A172 (cell line): ENCODE measurements around the gene CRY1. TPM values are rescaled to one million over a fixed set of nuclear protein-coding genes. Genes with fewer than 3 reads are reported as not detected.
"Not testable (repeated sequence)": the region's sequence is repeated elsewhere in the genome, so short reads cannot be mapped to it uniquely, and the experiment has no call there.

Experiments used
- DNase-seq: peaks from one replicate; pipeline ENCODE4 v3.0.0-alpha.2; 2015; ENCODE audit warnings: low spot score
- total RNA-seq: library from RNA; depleted of rRNA; stranded (reverse); fragments of >200 nt; shearing (Covaris generic); gene quantifications from 2 replicates; pipeline ENCODE4 v1.2.3, GENCODE V29; 2014

CRY1 gene
- total RNA-seq, 1 experiment from 2014 or later = 19.0 TPM

DNA sequence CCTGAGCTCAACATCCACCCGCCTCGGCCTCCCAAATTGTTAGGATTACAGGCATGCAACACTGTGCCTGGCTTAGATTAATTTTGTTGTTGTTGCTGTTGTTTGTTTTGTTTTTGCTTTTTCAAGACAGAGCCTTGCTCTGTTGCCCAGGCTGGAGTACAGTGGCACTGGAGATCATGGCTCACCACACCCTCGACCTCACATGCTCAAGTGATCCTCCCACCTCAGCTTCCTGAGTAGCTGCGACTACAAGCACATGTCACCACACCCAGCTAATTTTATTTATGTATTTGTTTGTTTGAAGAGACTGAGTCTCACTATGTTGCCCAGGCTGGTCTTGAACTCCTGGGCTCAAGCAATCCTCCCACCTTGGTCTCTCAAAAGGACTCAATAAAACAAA lies 26.7 kb downstream of the CRY1 start:
- no peak for DNase-seq

DNA sequence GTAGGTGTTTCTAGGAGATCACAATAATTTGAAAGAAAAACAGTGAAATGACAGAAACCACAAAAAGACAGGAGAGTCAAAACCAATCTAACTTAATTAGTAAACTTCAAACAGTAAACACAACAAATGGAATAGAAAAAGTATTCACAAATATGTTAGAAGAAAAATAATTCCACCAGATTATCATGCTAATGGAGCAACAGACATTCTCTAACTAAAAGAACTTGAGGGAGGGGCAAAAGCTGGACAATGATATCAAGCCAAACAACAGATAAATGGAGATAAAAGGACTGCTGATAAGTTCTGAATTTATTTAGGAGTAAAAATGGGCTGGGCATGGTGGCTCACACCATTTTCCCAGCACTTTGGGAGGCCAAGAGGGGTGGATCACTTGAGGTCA lies 28.7 kb downstream of the CRY1 start:
- no peak for DNase-seq

- DNase-seq = no peak
Measured at GRCh38 chr12:107064243-107064642, 29.1 kb downstream of the CRY1 start.

GRCh38 chr12:107058190-107058589 lies 35.2 kb downstream of the CRY1 start:
- no peak for DNase-seq

- DNase-seq = peak; percentile 44
Measured at GRCh38 chr12:107057071-107057834, 36.1 kb downstream of the CRY1 start.

DNA sequence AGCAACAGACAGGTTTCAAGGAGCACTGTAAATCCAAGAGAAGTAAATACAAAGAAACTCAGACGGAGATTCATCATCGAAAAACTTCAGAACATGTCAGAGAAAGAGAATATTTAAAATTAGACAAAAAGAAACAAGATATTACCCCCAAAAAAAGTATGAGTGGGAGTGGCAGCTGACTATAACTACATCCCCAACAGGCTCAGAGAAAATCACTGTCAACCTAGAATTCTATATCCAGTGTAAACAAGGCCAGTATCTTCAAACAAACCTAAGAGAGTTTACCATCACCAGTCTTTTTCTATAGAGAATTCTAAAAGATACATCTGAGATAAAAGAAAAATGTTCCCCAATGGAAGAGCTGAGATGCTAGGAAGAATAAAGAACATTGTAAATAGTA lies 39.6 kb downstream of the CRY1 start:
- DNase-seq = no peak

- no peak for DNase-seq
Measured at GRCh38 chr12:107045186-107045585, 48.2 kb downstream of the CRY1 start.

GRCh38 chr12:107042801-107043200 lies 50.5 kb downstream of the CRY1 start:
- no peak for DNase-seq

- no peak for DNase-seq
Measured at GRCh38 chr12:107035733-107036132, 57.6 kb downstream of the CRY1 start.

- no peak for DNase-seq
Measured at GRCh38 chr12:107033758-107034739, 59.3 kb downstream of the CRY1 start.

- no peak for DNase-seq
Measured at GRCh38 chr12:107032266-107032665, 61.1 kb downstream of the CRY1 start.

GRCh38 chr12:107031061-107031460 lies 62.3 kb downstream of the CRY1 start:
- DNase-seq = no peak

DNA sequence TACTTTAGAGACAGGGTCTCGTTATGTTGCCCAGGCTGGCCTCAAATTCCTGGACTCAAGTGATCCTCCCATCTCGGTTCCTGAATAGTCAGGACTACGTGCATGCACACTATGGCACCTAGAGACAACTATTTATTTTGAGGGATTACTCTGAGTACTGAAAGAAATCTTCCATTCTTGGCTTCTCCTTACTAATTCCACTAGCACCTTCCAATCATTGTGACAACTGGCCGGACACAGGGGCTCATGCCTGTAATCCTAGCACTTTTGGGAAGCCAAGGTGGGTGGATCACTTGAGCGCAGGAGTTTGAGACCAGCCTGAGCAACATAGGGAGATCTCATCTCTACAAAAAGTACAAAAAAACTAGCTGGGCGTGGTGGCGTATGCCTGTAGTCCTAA lies 64.3 kb downstream of the CRY1 start:
- DNase-seq = no peak

DNA sequence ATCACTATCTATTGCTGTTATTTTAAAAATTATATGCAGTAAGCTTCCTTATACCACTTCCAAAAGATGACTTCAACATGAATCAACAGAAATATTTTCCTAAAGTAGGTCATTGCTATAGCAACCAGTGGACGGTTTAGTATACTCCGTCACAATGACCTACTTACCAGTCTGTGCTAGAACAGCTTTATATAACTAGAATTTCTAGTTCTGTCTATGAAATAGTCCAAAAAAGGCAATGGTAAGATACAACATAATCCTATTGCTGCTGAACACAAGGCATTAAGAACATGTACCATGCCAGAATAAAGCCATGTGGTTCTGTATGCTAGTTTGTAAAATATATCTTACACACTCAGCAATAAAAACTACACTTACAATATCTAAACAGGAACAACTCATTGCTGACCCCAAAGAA lies 65.7 kb downstream of the CRY1 start:
- DNase-seq = peak; percentile 64

- DNase-seq = no peak
Measured at GRCh38 chr12:107026806-107027635, 66.3 kb downstream of the CRY1 start.

- DNase-seq = not testable (repeated sequence)
Measured at GRCh38 chr12:107026356-107026755, 67.0 kb downstream of the CRY1 start.

DNA sequence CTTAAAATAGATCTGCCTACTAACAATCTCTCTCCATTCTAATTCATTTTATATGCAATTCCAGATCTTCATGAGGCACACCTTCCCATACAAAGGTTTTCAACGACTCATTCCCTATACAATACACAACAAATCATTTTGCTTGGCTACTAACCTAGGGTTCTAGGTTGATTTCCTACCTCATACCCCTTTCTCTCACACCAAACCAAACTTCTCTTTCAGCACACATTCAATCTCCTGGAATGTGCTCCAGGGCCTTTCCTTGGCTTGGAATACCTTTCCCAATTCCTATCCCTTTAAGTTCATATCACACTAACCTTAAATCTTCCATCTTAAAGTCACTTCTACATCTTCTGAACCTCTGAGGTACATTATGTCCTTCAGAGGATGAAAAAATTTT lies 67.7 kb downstream of the CRY1 start:
- no peak for DNase-seq

GRCh38 chr12:107019546-107019945 lies 73.8 kb downstream of the CRY1 start:
- DNase-seq = no peak

GRCh38 chr12:107017042-107017441 lies 76.3 kb downstream of the CRY1 start:
- no peak for DNase-seq

- DNase-seq = no peak
Measured at GRCh38 chr12:107014055-107014454, 79.3 kb downstream of the CRY1 start.

- DNase-seq = no peak
Measured at GRCh38 chr12:107012736-107013425, 80.5 kb downstream of the CRY1 start.
